Cardiac fibroblast (primary cell): ENCODE data around the gene OAF.
"Not testable (repeated sequence)": the region's sequence is repeated elsewhere in the genome, so short reads cannot be mapped to it uniquely, and the experiment has no call there.

Experiments used
- DNase-seq, 2 donors: peaks; one replicate each; pipeline versions ENCODE4 v3.0.0 to v3.0.0-alpha.2; 2010; ENCODE audit warnings: low read depth in 2 of 2
- H3K4me3 ChIP-seq, 2 donors: replicated peaks in 1 of 2; 1 replicate in 1 of 2; 2 replicates in 1 of 2; pipeline ENCODE4 v1.5.1; 2011; ENCODE audit warnings: low read depth in 2 of 2, low read length in 2 of 2, mild to moderate bottlenecking in 2 of 2, moderate library complexity in 1 of 2
- CTCF ChIP-seq: IDR thresholded peaks from one replicate; pipeline ENCODE4 v1.5.1; 2011; ENCODE audit warnings: low read depth, mild to moderate bottlenecking, low read length, inconsistent platforms

The OAF gene

GRCh38 chr11:120249279-120250262, 38.7 kb downstream of the OAF start:
- H3K4me3 ChIP-seq: no peak overlapping the region

DNA sequence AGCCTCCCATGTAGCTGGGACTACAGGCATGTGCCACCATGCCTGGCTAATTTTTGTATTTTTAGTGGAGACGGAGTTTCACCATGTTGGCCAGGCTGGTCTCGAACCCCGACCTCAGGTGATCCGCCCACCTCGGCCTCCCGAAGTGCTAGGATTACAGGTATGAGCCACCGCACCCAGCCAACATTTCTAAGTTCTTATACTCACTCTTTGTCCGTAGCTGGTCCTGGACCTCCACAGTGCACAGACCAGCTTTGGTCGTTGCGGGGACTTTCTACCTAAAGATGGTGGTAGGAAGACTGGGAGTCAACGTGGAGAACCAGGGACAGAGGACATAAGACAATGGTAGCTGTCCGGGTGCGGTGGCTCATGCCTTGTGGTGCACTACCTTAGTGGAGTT, 42.5 kb downstream of the OAF start:
- H3K4me3 ChIP-seq, DNase-seq: not testable (repeated sequence)

More at GRCh38 chr11:120249279-120250262, 38.7 kb downstream of the OAF start:
- no peak for DNase-seq
- TF ChIP-seq CTCF: no peak

DNA sequence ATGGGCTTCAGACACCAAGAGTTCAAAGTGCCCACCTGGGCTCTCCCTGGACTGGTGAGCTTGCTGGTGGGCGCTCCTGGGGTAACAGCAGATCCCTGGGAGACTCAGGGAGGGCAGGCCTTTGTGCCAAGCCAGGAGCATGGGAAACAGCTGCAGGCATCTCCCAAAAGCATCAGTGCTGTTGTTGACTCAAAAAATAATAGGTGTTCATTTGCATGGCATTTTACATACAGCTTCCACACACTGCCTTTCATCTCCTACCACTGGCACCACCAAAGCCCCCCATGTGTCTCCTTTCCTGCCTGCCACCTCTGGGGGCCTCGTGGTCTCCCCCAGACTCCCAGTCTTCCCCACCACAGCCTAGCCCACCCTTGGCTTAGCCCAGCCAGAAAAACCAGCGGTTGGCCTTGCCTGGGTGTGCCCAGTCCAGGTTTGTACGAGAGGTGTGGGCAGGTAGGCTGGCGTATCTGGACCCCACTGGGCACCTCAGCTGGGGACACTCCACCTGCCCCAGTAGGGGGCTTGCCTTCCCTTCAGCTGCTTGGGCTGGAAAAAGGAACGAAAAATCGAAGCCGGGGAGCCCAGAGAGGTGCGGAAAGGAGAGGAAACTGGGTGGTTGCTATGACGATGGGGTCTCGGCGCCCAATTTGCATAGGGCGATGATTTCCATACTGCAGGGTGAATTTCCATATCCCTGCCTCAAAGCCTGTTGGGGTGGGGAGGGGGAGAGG, 44.1 kb downstream of the OAF start:
- DNase-seq: no peak
- H3K4me3 ChIP-seq: no peak overlapping the region
- TF ChIP-seq CTCF: no peak

GRCh38 chr11:120255519-120255866, 44.7 kb downstream of the OAF start:
- H3K4me3 ChIP-seq: no peak overlapping the region
- DNase-seq: no peak
- TF ChIP-seq CTCF: no peak

DNA sequence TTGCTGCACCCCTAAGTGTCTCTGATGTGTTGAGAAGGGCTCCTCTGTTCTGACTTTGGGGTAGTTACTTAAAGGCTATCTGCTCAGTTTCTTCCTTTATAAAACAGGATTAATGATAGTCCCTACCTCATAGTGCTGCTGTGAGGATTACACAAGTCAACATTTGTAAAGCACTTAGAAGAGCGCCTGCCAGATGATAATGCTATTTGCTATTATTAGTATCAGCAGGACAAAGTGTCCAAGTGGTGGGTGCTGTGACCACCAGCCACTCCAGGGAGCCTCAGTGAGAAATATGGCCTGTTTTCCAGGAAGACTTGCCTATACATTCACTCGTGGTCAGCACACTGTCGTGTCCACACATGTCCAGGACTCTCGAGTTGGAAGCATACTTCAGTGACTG, 45.3 kb downstream of the OAF start:
- no peak for TF ChIP-seq CTCF
- DNase-seq: no peak
- no peak overlapping the region for H3K4me3 ChIP-seq

DNA sequence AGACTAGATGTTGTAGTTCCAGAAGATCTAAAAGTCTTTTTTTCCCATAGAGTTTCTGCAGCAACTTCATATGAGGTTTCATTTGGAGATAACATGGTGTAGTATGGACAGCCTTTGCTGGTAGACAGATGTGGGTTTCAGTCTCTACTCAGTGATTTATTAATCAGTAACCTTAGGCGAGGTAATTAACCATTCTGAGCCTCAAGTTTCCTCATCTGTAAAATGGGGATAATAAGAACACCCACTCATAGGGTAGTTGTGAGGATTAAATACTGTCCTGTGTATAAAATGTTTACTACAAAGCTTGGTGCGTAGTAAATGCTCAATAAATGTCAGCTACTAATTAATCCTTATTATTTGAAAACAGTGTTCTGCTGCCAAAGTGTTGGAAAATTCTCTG, 45.9 kb downstream of the OAF start:
- DNase-seq: no peak
- H3K4me3 ChIP-seq: no peak overlapping the region
- no peak for TF ChIP-seq CTCF

DNA sequence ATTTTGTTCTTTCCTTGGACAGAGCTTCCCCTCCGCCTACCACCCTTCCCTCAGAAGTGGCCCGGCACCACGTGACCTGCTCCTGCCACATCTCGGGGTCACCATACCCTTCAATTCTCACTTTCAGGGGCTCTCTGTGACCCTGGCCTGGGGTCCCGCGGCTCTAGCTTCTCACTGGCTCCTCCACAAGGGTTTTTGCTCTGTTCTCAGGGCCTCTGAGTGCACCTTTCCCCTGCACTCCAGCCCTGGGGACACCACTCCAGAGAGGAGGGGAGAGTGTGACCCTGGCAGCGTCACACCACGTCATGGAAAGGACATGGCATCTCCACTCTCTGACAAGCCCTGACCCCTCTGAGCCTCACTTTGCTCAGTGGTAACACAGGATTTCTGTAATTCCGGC, 46.5 kb downstream of the OAF start:
- no peak for DNase-seq
- no peak for TF ChIP-seq CTCF
- H3K4me3 ChIP-seq: no peak overlapping the region
